Gastroesophageal sphincter (tissue), 4 donors: ENCODE data around the gene RNF180. TPM values are rescaled to one million over a fixed set of nuclear protein-coding genes. Genes with fewer than 3 reads are reported as not detected.

Source experiments
- ATAC-seq: fragments of 150-250 bp; one replicate; pipeline ENCODE4 v1.9.1; 2016; ENCODE audit warnings: mild to moderate bottlenecking, moderate library complexity
- H3K27ac ChIP-seq, 4 donors: fragments of 200-600 bp; sonication (generic) in 3 of 4; 1 replicate in 3 of 4; 2 replicates in 1 of 4; pipeline ENCODE4 v1.5.1; 2016 to 2019
- H3K27me3 ChIP-seq: fragments of 200-600 bp; sonication (generic); one replicate; pipeline ENCODE4 v1.5.1; 2019
- H3K36me3 ChIP-seq, 2 donors: fragments of 200-600 bp; sonication (generic); one replicate each; pipeline ENCODE4 v1.5.1; 2019; ENCODE audit warnings: control low read depth in 1 of 2
- H3K4me1 ChIP-seq, 3 donors: fragments of 200-600 bp; sonication (generic); 1 replicate in 2 of 3; 2 replicates in 1 of 3; pipeline ENCODE4 v1.5.1; 2016 to 2019; ENCODE audit warnings: control low read depth in 2 of 3
- H3K4me3 ChIP-seq, 2 donors: fragments of 200-600 bp; sonication (generic); one replicate each; pipeline ENCODE4 v1.5.1; 2019; ENCODE audit warnings: mild to moderate bottlenecking in 1 of 2, moderate library complexity in 1 of 2
- H3K9me3 ChIP-seq, 3 donors: fragments of 200-600 bp; sonication (generic); one replicate each; pipeline ENCODE4 v1.5.1; 2017 to 2019; ENCODE audit warnings: control low read depth in 2 of 3
- EP300 ChIP-seq: sonication (generic); formaldehyde crosslinking; IDR thresholded peaks from one replicate; pipeline ENCODE4 v1.6.1; 2017; ENCODE audit warnings: antibody characterized with exemption, mild to moderate bottlenecking
- POLR2A ChIP-seq, 2 donors: fragments of 450-650 bp; IDR thresholded peaks; one replicate each; pipeline ENCODE4 v1.6.1; 2017; ENCODE audit warnings: antibody characterized with exemption in 2 of 2, mild to moderate bottlenecking in 2 of 2, moderate library complexity in 1 of 2
- POLR2AphosphoS5 ChIP-seq: sonication (generic); formaldehyde crosslinking; IDR thresholded peaks from one replicate; pipeline ENCODE4 v1.6.1; 2017; ENCODE audit warnings: antibody characterized with exemption
- WGBS, 2 donors: methylation state at CpG; one replicate each; pipeline ENCODE4 v1.1.5; 2018; ENCODE audit warnings: low coverage in 1 of 2; 5-methylcytosine and 5-hydroxymethylcytosine counted together
- total RNA-seq, 4 donors: library from RNA; depleted of rRNA; stranded (reverse); fragments of >200 nt; gene quantifications; one replicate each; pipeline ENCODE4 v1.1.0, GENCODE V29; 2016
- TF ChIP-seq, protein P1 (sequence below), 4 experiments: fragments of 200-600 bp in 2 of 4; fragments of 450-650 bp in 2 of 4; sonication (generic) in 1 of 4; IDR thresholded peaks; one replicate each; pipeline ENCODE4 v1.5.1; 2017 to 2019; ENCODE audit warnings: antibody characterized with exemption in 4 of 4, mild to moderate bottlenecking in 2 of 4, moderate library complexity in 2 of 4

Gene RNF180
- total RNA-seq, 4 donors from 2014 or later = 22.0 to 41.6 (median 25.3) TPM

DNA sequence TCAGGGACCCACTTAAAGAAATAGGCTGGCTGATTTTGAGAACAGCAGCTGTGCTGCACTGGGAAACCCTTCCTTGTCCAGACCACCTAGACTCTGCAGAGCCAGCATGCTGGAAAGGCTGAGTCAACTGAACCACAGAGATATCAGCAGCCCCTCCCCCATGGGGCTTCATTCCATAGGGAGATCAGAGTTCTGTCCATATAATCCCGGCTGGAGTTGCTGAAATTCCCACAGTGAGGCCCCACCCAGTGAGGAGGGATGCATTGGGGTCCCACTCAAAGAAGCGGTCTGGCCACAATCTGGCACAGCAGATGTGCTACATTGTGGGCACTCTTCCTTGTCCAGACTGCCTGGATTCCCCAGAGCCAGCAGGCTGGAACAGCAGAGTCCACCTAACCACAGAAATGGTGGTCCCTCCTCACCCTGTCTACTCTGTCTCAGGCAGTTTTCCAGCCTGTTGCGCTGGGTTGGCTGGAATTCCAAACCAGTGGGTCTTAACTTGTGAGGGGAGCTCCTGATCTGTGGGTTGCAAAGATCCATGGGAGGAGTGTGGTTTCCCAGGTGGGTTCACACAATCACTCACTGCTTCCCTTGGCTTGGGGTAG lies 127.1 kb downstream of the RNF180 start:
- 100% methylated on average over 1 of the region's 3 CpGs; no CpG with 5 or more reads in 1 of the 2 donors for WGBS, 2 donors
- H3K4me1 ChIP-seq = no peaks in the 10 kb centered on the region
- H3K27ac ChIP-seq = no peak overlapping the region
- H3K36me3 ChIP-seq = no peaks in the 10 kb centered on the region
- H3K27me3 ChIP-seq = no peaks in the 10 kb centered on the region
- H3K4me3 ChIP-seq = no peak overlapping the region
- TF ChIP-seq POLR2AphosphoS5 (no peak), EP300 (no peak), POLR2A (IDR thresholded peaks at IDR 0.05) (no peak)
- TF ChIP-seq, protein P1, sequence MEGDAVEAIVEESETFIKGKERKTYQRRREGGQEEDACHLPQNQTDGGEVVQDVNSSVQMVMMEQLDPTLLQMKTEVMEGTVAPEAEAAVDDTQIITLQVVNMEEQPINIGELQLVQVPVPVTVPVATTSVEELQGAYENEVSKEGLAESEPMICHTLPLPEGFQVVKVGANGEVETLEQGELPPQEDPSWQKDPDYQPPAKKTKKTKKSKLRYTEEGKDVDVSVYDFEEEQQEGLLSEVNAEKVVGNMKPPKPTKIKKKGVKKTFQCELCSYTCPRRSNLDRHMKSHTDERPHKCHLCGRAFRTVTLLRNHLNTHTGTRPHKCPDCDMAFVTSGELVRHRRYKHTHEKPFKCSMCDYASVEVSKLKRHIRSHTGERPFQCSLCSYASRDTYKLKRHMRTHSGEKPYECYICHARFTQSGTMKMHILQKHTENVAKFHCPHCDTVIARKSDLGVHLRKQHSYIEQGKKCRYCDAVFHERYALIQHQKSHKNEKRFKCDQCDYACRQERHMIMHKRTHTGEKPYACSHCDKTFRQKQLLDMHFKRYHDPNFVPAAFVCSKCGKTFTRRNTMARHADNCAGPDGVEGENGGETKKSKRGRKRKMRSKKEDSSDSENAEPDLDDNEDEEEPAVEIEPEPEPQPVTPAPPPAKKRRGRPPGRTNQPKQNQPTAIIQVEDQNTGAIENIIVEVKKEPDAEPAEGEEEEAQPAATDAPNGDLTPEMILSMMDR (IDR thresholded peaks at IDR 0.05) = no peak
- H3K9me3 ChIP-seq = peaks cover 0 to 14% (median 0%) of the 10 kb centered on the region in 3 donors
- ATAC-seq = no peak

DNA sequence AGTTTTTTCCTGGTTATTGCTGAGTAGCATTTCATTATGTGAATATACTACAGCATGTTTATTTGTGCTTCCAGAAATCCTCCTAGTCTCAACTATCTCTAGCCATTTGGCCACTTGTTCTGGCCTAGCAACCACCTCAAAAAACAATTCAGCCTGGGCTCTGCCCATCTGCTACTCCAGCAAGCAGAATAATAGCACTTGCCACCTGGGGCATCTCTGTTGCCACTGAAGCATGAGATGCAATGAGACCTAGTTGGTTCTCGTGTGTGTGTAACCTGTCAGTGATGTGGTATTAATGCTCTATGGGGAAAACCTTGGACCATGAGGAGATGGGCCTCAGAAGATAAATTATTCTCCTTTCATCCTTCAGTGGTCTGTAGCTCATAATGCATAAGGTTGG lies 129.5 kb downstream of the RNF180 start:
- Histone ChIP-seq H3K27ac (no peak overlapping the region), H3K4me1 (no peaks in the 10 kb centered on the region), H3K36me3 (no peaks in the 10 kb centered on the region), H3K9me3 (peaks cover 0 to 11% (median 0%) of the 10 kb centered on the region in 3 donors), H3K4me3 (no peak overlapping the region), H3K27me3 (no peaks in the 10 kb centered on the region)
- ATAC-seq = no peak
- no CpG with 5 or more reads among the region's 1 CpG for WGBS, 2 donors
- no peak for TF ChIP-seq EP300
- no peak for TF ChIP-seq POLR2A (IDR thresholded peaks at IDR 0.05)

DNA sequence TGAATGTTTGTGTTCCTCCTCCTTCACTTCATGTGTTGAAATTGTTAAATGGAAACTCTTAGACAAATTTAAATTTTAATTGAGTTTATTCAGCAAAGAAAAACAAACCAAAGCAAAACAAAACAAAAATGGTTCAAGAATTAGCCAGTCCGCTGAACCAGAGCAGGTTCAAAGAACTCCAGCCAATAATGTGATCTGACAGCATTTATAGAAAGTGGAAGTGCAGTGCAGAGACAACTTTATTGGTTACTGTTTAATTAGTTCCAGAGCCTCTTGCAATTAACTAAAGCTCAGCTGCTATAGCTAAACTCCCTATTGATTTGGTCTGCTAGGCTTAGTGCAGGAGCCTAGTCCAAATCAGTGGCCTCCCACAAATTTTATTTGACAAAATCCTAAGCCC lies 132.9 kb downstream of the RNF180 start:
- Histone ChIP-seq H3K27me3 (no peaks in the 10 kb centered on the region), H3K4me1 (no peaks in the 10 kb centered on the region), H3K4me3 (no peak overlapping the region), H3K27ac (no peak overlapping the region), H3K9me3 (no peaks in the 10 kb centered on the region), H3K36me3 (no peaks in the 10 kb centered on the region)
- TF ChIP-seq, protein P1 (IDR thresholded peaks at IDR 0.05) = no peak
- TF ChIP-seq POLR2A (IDR thresholded peaks at IDR 0.05) = no peak
- TF ChIP-seq EP300 = no peak
- TF ChIP-seq POLR2AphosphoS5 = no peak
- no peak for ATAC-seq
- 88 to 89% methylated on average over 1 of the region's 1 CpG for WGBS, 2 donors

DNA sequence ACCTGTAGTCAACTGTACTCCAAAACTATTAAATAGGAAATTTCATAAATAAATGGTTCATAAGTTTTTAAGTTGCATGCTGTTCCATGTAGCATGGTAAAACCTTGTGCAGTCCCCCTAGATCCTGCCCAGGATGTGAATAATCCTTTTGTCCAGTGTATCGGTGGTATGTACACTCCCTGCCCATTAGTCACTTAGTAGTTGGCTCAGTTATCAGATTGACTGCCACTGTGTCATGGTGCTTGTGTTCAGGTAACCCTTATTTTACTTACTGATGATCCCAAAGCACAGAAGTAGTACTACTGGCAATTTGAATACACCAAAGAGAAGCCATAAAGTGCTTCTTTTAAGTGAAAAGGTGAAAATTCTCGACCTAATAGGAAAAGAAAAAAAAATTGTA lies 134.2 kb downstream of the RNF180 start:
- Histone ChIP-seq H3K4me1 (no peaks in the 10 kb centered on the region), H3K4me3 (no peak overlapping the region), H3K27ac (no peak overlapping the region), H3K27me3 (no peaks in the 10 kb centered on the region), H3K9me3 (no peaks in the 10 kb centered on the region), H3K36me3 (no peaks in the 10 kb centered on the region)
- TF ChIP-seq POLR2A (IDR thresholded peaks at IDR 0.05) = no peak
- TF ChIP-seq, protein P1 (IDR thresholded peaks at IDR 0.05) = no peak
- no peak for TF ChIP-seq POLR2AphosphoS5
- no peak for TF ChIP-seq EP300
- ATAC-seq = no peak
- WGBS, 2 donors = 54 to 81% methylated on average over 2 of the region's 2 CpGs

DNA sequence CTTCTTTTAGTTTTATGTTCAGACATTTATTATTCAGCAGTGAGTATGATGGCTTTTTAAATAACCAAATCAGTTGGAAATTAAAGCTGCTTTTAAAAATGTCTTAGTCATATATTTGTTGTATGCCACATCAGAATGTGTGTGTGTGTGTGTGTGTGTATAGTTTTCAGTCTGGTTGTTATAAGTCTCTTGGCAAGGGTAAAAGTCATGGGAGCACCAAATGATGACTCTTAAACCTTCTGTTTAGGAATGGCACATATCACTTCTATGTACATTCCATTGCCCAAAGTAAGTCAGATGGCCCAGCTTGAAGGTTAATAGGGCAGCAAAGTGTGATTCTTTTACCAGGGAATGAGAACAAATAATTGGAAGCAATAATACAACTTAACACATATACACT lies 135.9 kb downstream of the RNF180 start:
- H3K27ac ChIP-seq = no peak overlapping the region
- no peaks in the 10 kb centered on the region for H3K4me1 ChIP-seq
- no peak for ATAC-seq
- H3K4me3 ChIP-seq = no peak overlapping the region
- no peaks in the 10 kb centered on the region for H3K27me3 ChIP-seq
- TF ChIP-seq EP300 (no peak), POLR2AphosphoS5 (no peak), POLR2A (IDR thresholded peaks at IDR 0.05) (no peak)
- TF ChIP-seq, protein P1 (IDR thresholded peaks at IDR 0.05) = no peak
- H3K36me3 ChIP-seq = no peaks in the 10 kb centered on the region
- no peaks in the 10 kb centered on the region for H3K9me3 ChIP-seq
